ENCODE data around the gene EFCAB12.

DNA sequence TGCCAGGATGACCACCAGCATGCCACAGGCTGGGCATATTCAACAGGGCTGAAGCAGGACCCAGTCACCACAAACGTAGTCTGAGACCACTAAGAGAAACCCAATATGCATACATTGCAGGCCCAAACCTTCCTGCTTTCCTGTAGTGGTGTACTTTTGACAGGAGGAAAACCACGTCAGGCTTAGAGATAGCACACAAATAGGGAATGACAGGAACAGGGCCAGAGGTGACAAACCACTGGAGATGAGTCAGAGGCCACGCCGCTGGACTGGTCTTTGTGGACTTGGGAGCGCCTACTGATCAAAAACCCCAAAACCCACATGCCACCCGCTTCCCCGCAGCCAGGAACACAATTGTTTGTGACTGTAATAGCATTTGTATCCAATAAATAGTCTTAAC, 3.6 kb upstream of the EFCAB12 start:
- TF ChIP-seq, protein P1, sequence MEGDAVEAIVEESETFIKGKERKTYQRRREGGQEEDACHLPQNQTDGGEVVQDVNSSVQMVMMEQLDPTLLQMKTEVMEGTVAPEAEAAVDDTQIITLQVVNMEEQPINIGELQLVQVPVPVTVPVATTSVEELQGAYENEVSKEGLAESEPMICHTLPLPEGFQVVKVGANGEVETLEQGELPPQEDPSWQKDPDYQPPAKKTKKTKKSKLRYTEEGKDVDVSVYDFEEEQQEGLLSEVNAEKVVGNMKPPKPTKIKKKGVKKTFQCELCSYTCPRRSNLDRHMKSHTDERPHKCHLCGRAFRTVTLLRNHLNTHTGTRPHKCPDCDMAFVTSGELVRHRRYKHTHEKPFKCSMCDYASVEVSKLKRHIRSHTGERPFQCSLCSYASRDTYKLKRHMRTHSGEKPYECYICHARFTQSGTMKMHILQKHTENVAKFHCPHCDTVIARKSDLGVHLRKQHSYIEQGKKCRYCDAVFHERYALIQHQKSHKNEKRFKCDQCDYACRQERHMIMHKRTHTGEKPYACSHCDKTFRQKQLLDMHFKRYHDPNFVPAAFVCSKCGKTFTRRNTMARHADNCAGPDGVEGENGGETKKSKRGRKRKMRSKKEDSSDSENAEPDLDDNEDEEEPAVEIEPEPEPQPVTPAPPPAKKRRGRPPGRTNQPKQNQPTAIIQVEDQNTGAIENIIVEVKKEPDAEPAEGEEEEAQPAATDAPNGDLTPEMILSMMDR (IDR thresholded peaks at IDR 0.05) = no peak
- TF ChIP-seq POLR2AphosphoS5 (IDR thresholded peaks at IDR 0.05; ENCODE audit: low read depth, low read length) (no peak), SIN3A (IDR thresholded peaks at IDR 0.05; ENCODE audit: borderline replicate concordance, insufficient read depth, low read depth, low read length) (no peak), TCF7L2 (IDR thresholded peaks at IDR 0.05; ENCODE audit: low read depth, low read length) (no peak)
- TF ChIP-seq, protein P2, sequence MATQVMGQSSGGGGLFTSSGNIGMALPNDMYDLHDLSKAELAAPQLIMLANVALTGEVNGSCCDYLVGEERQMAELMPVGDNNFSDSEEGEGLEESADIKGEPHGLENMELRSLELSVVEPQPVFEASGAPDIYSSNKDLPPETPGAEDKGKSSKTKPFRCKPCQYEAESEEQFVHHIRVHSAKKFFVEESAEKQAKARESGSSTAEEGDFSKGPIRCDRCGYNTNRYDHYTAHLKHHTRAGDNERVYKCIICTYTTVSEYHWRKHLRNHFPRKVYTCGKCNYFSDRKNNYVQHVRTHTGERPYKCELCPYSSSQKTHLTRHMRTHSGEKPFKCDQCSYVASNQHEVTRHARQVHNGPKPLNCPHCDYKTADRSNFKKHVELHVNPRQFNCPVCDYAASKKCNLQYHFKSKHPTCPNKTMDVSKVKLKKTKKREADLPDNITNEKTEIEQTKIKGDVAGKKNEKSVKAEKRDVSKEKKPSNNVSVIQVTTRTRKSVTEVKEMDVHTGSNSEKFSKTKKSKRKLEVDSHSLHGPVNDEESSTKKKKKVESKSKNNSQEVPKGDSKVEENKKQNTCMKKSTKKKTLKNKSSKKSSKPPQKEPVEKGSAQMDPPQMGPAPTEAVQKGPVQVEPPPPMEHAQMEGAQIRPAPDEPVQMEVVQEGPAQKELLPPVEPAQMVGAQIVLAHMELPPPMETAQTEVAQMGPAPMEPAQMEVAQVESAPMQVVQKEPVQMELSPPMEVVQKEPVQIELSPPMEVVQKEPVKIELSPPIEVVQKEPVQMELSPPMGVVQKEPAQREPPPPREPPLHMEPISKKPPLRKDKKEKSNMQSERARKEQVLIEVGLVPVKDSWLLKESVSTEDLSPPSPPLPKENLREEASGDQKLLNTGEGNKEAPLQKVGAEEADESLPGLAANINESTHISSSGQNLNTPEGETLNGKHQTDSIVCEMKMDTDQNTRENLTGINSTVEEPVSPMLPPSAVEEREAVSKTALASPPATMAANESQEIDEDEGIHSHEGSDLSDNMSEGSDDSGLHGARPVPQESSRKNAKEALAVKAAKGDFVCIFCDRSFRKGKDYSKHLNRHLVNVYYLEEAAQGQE (IDR thresholded peaks at IDR 0.05; ENCODE audit: insufficient read depth in 1 of 2, low read depth in 2 of 2, low read length in 1 of 2) = no peak

All from Panc1 (cell line).